Measurements from ENCODE around the gene PPP1R16B.

DNA sequence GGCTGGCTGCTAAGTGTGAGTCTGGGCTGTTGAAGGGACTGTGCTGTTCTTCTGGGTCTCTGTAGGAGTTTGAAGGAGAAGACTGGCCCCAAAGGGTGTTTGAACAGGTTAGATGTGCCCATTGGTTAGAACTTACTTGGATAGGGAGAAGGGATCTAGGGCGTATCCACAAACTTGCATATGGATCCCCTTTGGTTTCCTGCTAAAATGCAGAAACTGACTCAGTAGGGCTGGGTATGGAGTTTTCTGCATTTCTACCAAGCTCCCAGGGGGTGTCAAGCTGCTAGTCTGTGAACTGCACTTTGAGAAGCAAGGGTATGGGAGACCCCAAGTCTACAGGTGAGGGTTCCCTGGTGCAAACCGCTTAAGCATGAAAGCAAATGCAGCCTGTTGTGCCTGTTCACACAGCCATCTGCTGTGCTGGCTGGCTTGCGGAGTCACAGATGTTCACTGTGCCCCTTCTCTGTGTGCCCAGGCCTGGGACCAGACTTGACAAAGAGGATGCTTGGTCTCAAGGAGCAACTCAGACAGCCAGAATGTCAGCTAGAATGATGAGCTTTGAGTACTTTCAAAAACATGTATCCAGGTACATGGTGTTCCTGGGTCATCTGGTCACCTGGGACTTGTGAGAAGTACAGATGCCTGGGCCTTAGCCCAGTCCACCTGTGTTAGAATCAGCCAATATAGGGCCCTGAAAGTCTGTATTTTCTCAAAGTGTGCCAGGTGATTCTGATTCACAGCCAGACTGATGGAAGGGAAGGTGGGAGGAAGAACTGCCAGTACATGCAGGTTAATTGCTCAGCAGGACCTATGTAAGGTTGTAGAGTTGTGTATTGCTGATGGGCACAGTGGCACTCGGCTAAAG is 7.4 kb downstream of the PPP1R16B start:
- TF ChIP-seq POLR2AphosphoS5 (IDR thresholded peaks at IDR 0.05; ENCODE audit: borderline replicate concordance, low read depth, low read length): no peak
- TF ChIP-seq EZH2 (IDR thresholded peaks at IDR 0.05): no peak
- no peak for TF ChIP-seq FOXP2 (optimal IDR thresholded peaks at IDR 0.05; ENCODE audit: control extremely low read depth, extremely low read length, insufficient read depth)

Data from SK-N-MC (cell line).